Stimulated activated CD8-positive, alpha-beta memory T cell treated with anti-CD3 and anti-CD28 coated beads, Interleukin-4, amount 100 ng/mL, for 1 hour (primary cell): ENCODE data around the gene HILPDA.
"Not testable (repeated sequence)": the region's sequence is repeated elsewhere in the genome, so short reads cannot be mapped to it uniquely, and the experiment has no call there.

Experiments
- DNase-seq, 2 donors: peaks; one replicate each; pipeline ENCODE4 v3.0.0-alpha.2; 2020; ENCODE audit warnings: low read depth in 2 of 2, low spot score in 1 of 2

HILPDA gene

GRCh38 chr7:128459394-128459878, 3.8 kb downstream of the HILPDA start:
- DNase-seq: peak; percentile 24 to 47

- no peak for DNase-seq
Observed at GRCh38 chr7:128462460-128462859, 6.8 kb downstream of the HILPDA start.

DNA sequence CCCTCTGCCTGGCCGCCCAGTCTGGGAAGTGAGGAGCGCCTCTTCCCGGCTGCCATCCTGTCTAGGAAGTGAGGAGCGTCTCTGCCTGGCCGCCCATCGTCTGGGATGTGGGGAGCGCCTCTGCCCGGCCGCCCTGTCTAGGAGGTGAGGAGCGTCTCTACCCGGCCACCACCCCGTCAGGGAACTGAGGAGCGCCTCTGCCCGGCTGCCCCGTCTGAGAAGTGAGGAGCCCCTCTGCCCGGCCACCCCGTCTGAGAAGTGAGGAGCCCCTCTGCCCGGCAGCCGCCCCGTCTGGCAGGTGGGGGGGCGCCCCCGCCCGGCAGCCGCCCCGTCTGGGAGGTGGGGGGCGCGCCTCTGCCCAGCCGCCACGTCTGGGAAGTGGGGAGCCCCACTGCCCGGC, 7.7 kb downstream of the HILPDA start:
- not testable (repeated sequence) for DNase-seq

- DNase-seq: not testable (repeated sequence)
Observed at GRCh38 chr7:128463933-128464332, 8.3 kb downstream of the HILPDA start.

GRCh38 chr7:128466871-128467270, 11.2 kb downstream of the HILPDA start:
- DNase-seq: not testable (repeated sequence)

GRCh38 chr7:128476402-128477335, 21.0 kb downstream of the HILPDA start, which contains the start of gene METTL2B:
Gene METTL2B (plus strand): TSS chr7:128476748. CDS start chr7:128476766, 18 bp downstream.
- DNase-seq: peak; percentile 72 to 76

DNA sequence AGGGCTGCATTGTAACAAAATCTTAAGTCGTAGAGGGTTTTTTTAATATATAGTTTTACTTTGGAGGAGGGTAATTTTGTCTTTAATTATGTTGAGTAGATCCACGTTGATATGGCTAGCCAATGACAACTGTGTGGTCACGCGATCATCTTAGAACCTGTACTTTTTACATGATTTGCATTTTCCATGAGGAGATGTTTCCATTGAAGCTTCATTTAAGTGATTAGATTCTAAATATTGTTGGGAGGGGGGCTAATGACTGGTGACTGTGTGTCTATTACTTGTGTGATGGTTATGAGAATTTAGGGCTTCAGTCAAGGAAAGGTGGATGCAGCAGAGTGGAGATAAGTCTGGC, 21.6 kb downstream of the HILPDA start:
- not testable (repeated sequence) for DNase-seq

- DNase-seq: not testable (repeated sequence)
Observed at GRCh38 chr7:128479082-128479481, 23.4 kb downstream of the HILPDA start.

DNA sequence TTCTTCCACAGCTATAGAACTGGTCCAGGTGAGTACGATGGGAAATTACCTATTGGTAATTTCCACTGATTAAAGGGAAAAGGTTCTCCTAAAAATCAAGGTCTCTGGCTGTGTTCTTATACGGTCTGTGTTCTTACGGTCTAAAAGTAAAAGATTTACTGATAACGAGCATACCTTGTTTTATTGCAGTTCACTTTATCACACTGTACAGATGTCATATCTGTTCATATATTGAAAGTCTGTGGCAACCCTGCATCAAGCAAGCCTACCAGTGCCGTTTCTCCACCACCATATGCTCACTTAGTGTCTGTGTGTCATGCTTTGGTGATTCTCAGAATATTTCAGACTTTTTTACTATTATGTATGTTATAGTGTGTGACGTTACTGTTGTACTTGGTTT, 32.5 kb downstream of the HILPDA start:
- DNase-seq: not testable (repeated sequence)

DNA sequence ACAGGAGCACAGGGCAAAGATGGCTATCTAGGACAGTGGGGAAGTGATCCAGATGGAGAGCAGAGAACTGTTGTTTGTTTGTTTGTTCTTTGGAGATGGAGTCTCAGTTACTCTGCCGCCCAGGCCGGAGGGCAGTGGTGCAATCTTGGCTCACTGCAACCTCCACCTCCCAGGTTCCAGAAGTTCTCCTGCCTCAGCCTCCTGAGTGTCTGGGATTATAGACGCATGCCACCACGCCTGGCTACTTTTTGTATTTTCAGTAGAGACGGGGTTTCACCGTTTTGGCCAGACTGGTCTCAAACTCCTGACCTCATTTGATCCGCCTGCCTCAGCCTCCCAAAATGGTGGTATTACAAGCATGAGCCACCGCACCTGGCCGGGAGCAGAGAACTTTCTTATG, 41.7 kb downstream of the HILPDA start:
- DNase-seq: no peak

DNA sequence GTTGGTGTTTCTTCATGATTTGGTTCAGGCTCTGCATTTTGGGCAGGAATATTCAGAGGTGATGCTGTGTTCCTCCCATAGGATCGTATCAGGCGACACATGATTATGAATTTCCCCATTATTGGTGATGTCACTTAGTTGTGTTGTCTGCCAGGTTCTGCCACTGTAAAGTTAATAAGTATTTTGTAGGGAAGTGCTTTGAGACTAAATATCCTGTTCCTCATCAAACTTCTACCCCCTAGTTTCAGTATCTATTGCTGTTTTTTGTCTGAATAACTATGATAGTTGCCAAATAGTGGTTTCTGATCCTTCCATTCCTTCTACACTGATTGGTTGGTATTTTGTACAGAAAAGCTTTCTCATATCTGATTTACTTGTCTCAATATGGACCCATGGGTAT, 49.7 kb downstream of the HILPDA start:
- DNase-seq: not testable (repeated sequence)

DNA sequence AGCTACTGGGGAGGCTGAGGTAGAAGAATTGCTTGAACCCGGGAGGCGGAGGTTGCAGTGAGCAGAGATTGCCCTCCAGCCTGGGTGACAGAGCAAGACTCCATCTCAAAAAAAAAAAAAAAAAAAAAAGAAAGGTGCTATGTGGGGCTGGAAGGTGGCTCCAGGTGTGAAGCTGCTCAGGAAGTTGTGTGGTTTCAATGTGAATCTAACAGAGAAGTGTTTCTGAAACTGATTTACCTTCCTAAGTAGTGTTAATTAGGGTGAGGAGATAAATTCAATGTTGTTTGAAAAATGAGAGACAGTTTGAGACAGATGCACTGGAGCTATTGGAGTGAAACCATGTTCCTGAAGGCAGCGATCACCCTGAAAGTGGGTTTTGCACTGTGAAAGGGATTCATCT, 51.1 kb downstream of the HILPDA start:
- not testable (repeated sequence) for DNase-seq

DNA sequence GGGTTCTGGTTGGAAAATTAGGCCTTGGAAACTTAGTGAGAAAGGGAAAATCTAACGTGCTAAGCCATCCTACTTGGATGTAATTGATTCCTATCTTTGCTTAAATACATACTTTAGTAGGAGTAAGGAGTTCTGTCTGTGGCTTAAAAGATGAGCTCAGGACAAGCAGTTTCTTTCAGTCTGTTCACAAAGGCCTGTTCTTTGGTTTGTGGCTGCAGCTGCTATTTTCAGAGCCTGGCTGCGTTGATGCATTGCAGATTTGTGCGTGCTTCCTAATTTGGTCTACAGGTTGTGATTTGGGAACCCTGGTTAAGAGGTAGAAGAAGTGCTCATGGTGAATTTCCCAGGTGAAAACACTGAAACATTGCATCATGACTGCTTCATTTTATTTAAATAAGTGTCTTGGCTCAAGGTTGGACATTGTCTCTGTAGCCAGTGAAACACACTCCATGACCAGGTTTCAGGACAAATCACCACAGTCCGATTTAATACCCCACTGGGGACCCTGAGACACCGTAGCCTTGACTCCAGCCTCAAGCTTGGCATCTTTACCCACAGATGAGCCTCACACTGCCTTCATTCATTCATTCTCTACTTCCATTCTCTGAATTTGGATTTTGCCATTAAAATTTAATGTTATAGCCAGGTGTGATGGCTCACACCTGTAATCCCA, 51.8 kb downstream of the HILPDA start:
- DNase-seq: not testable (repeated sequence)
